Stimulated activated CD8-positive, alpha-beta memory T cell treated with anti-CD3 and anti-CD28 coated beads, Interleukin-12 subunit alpha, Interleukin-12 subunit beta, amount 100 ng/mL, for 24 hours (primary cell): ENCODE results near the gene PUM1.

ENCODE experiments used
- DNase-seq: peaks from one replicate; pipeline ENCODE4 v3.0.0-alpha.2; 2020; ENCODE audit errors: extremely low read depth

Gene PUM1

GRCh38 chr1:30929135-30929889 is 136.2 kb downstream of the PUM1 start:
- DNase-seq, result no peak

GRCh38 chr1:30928789-30929134 is 136.8 kb downstream of the PUM1 start:
- no peak for DNase-seq

GRCh38 chr1:30928171-30928570 is 137.3 kb downstream of the PUM1 start:
- no peak for DNase-seq

GRCh38 chr1:30927448-30927847 is 138.1 kb downstream of the PUM1 start:
- DNase-seq, result no peak

- no peak for DNase-seq
Measured at GRCh38 chr1:30923597-30923996, 141.9 kb downstream of the PUM1 start.

GRCh38 chr1:30920827-30921226 is 144.7 kb downstream of the PUM1 start:
- no peak for DNase-seq

GRCh38 chr1:30919025-30919881 is 146.3 kb downstream of the PUM1 start:
- no peak for DNase-seq

GRCh38 chr1:30916296-30916695 is 149.2 kb downstream of the PUM1 start:
- no peak for DNase-seq

- DNase-seq, result no peak
Measured at GRCh38 chr1:30915491-30916230, 149.9 kb downstream of the PUM1 start.

- DNase-seq, result no peak
Measured at GRCh38 chr1:30914931-30915330, 150.6 kb downstream of the PUM1 start.

- no peak for DNase-seq
Measured at GRCh38 chr1:30914587-30914922, 151.0 kb downstream of the PUM1 start.

GRCh38 chr1:30912913-30913652 is 152.4 kb downstream of the PUM1 start:
- DNase-seq, result no peak

GRCh38 chr1:30912224-30912623 is 153.3 kb downstream of the PUM1 start:
- no peak for DNase-seq

GRCh38 chr1:30911059-30911954 is 154.2 kb downstream of the PUM1 start:
- DNase-seq, result peak; percentile 16

GRCh38 chr1:30909365-30910068 is 156.0 kb downstream of the PUM1 start:
- no peak for DNase-seq

- DNase-seq, result no peak
Measured at GRCh38 chr1:30908696-30909364, 156.7 kb downstream of the PUM1 start, which contains the start of gene SDC3. Gene SDC3 (minus strand): TSS chr1:30908758. CDS start chr1:30908586, 172 bp downstream.

GRCh38 chr1:30908316-30908695 is 157.2 kb downstream of the PUM1 start:
- no peak for DNase-seq

- DNase-seq, result no peak
Measured at GRCh38 chr1:30907481-30908315, 157.8 kb downstream of the PUM1 start.
